ENCODE data around the gene IGFBP6.
"Not testable (repeated sequence)": the region's sequence is repeated elsewhere in the genome, so short reads cannot be mapped to it uniquely, and the experiment has no call there.

Gene IGFBP6

GRCh38 chr12:53093777-53094393 lies 3.6 kb upstream of the IGFBP6 start:
- FAIRE-seq = no peak
- no peak for DNase-seq (ENCODE audit: insufficient read length, low spot score)
- TF ChIP-seq POLR2A (IDR thresholded peaks at IDR 0.05; ENCODE audit: low read depth, low read length) = no peak

GRCh38 chr12:53094394-53094787 lies 3.1 kb upstream of the IGFBP6 start:
- no peak for FAIRE-seq
- DNase-seq (ENCODE audit: insufficient read length, low spot score) = no peak
- no peak for TF ChIP-seq POLR2A (IDR thresholded peaks at IDR 0.05; ENCODE audit: low read depth, low read length)

DNA sequence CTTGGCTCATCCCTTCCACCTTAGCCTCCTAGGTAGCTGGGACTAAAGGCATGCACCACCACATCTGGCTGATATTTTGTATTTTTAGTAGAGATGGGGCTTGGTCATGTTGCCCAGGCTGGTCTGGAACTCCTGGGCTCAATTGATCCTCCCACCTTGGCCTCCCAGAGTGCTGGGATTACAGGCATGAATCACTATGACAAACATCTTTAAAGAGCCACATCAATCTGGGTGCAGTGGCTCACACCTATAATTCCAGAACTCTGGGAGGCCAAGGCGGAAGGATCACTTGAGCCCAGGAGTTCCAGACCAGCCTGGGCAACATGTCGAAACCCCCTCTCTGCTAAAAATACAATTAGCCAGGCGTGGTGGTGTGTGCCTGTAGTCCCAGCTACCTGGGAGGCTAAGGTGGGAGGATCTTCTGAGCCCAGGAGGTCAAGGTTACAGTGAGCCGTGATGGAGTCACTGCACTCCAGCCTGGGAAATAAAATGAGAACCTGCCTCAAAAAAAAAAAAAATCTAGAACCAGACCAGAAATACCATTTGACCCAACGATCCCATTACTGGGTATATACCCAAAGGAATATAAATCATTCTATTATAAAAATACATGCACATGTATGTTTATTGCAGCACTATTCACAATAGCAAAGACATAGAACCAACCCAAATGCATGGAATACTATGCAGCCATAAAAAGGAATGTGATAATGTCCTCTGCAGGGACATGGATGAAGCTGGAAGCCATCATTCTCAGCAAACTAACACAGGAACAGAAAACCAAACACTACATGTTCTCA lies 2.5 kb upstream of the IGFBP6 start:
- not testable (repeated sequence) for FAIRE-seq; DNase-seq (ENCODE audit: insufficient read length, low spot score)

GRCh38 chr12:53095596-53095895 lies 1.9 kb upstream of the IGFBP6 start:
- FAIRE-seq = not testable (repeated sequence)

DNA sequence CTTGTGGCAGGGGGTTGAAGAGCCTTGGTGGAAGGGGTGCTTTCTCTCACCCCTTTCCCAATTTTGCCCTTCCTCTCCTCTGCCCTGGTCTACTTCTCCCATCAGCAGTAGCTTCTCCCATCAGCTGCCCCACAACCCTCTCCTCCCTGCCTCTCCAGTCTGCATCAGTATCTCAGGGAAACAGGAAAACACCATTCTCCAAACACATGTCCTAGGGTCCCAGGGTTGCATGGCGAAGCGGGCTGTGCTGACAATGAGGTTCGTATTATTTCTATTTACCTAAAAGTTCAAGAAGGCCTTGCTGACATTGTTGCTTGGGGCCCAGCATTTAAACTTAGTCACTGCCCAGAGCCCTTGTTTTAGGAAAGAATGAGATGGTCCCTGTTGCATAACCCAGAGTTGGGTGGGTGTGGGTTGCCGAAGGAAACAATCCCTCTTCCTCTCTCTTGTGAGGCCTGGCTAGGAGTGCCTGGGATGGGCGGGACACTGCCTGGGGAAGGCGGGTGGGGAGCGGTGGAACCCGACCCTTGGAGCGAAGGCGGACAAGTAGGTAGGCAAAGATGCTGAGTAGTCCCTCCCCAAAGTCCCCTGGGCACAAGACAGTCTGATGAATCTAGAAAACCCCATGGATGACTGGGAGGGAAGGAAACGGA lies 1.3 kb upstream of the IGFBP6 start:
- TF ChIP-seq POLR2A (IDR thresholded peaks at IDR 0.05; ENCODE audit: low read depth, low read length) = no peak
- DNase-seq (ENCODE audit: insufficient read length, low spot score) (no peak), FAIRE-seq (no peak)

More at GRCh38 chr12:53095596-53095895, 1.9 kb upstream of the IGFBP6 start:
- DNase-seq (ENCODE audit: insufficient read length, low spot score) = not testable (repeated sequence)

DNA sequence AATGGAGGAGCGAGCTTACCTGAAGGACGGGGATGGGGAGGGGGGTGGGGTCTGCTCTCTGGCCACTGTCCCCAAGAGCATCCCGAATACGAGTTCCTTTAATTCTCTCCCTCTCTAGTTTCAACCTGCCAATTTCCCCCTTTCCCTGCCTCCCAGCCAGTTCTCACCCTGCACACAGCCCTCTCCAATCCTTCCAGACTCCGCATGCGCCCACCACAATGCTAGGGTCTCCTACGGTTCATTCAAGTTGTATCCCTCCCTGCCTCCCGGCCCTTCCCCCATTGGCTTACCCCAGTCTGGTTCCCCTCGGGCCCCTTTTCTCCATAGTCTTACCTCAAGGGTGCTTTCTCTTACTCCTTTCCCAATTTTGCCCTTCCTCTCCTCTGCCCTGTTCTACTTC lies 708 bp upstream of the IGFBP6 start:
- no peak for DNase-seq (ENCODE audit: insufficient read length, low spot score)
- no peak for FAIRE-seq
- no peak for TF ChIP-seq POLR2A (IDR thresholded peaks at IDR 0.05; ENCODE audit: low read depth, low read length)

DNA sequence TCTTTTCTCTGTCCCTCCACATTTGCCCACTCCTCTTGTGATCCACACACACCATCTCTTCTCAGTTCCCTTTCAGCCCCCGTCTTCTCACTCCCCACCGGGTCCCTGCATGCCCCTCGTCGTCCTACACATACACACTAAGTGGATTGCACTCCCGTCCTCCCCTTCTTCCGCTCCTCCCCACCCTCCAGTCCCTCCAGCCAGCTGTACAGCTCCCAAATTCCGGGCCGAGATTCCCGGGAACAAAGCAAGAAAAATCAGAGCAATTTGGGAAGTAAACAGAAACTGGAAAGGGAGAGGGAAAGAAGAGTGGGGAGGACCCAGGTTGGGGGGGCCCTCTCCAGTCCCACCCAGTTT lies 282 bp upstream of the IGFBP6 start:
- FAIRE-seq = no peak
- no peak for TF ChIP-seq POLR2A (IDR thresholded peaks at IDR 0.05; ENCODE audit: low read depth, low read length)
- DNase-seq (ENCODE audit: insufficient read length, low spot score) = no peak

- peak; percentile 45; the same call in 1 of the 2 replicates for TF ChIP-seq POLR2A (IDR thresholded peaks at IDR 0.05; ENCODE audit: low read depth, low read length)
- FAIRE-seq (peak; percentile 67), DNase-seq (ENCODE audit: insufficient read length, low spot score) (peak; percentile 77)
These were observed 1.0 kb downstream of the IGFBP6 start for GRCh38 chr12:53098354-53098981.

- FAIRE-seq (no peak), DNase-seq (ENCODE audit: insufficient read length, low spot score) (peak; percentile 96)
- TF ChIP-seq POLR2A (IDR thresholded peaks at IDR 0.05; ENCODE audit: low read depth, low read length) = peak; percentile 21; the same call in 1 of the 2 replicates
These were observed 1.8 kb downstream of the IGFBP6 start for GRCh38 chr12:53099071-53099882.

DNA sequence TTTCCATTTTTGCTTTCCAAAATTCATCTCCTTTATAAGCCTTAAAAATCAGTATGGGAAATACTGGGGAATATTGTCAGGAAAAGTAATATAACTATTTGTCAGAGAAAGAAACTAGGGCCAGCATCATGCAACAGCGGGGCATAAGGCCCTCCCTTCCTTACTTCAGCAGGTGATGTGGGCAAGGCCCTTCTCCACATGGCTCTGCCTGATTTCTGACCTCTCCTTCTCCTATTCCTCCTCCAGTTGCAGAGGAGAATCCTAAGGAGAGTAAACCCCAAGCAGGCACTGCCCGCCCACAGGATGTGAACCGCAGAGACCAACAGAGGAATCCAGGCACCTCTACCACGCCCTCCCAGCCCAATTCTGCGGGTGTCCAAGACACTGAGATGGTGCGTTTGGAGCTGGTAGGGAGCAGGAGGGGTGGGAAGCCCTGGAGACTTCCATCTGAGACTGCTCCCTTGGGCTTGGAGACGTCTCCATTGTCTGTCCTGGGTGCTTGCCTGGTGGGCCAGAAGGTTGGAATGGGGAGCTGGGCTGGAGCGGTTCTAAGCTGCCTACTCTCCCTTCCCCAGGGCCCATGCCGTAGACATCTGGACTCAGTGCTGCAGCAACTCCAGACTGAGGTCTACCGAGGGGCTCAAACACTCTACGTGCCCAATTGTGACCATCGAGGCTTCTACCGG lies 3.1 kb downstream of the IGFBP6 start:
- TF ChIP-seq POLR2A (IDR thresholded peaks at IDR 0.05; ENCODE audit: low read depth, low read length) = no peak
- no peak for DNase-seq (ENCODE audit: insufficient read length, low spot score)
- FAIRE-seq = no peak

DNA sequence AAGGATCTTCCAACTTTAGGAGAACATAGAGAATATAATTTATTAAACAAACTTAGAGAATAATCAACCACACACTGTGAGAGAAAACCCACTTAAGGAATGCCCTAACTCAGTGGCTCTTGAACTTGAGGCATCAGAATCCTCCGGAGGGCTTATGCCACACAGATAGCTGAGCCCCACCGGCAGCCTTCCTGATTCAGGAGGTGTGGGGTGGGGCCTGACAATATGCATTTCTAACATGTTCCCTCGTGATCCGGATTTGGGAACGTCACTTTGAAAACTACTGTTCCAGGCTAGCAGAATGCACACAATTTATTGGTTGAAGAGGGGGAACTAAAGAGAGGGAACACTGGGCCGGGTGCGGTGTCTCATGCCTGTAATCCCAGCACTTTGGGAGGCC lies 3.8 kb downstream of the IGFBP6 start:
- TF ChIP-seq POLR2A (IDR thresholded peaks at IDR 0.05; ENCODE audit: low read depth, low read length) = no peak
- no peak for DNase-seq (ENCODE audit: insufficient read length, low spot score)
- FAIRE-seq = no peak

GRCh38 chr12:53101931-53102781 lies 4.7 kb downstream of the IGFBP6 start:
- TF ChIP-seq POLR2A (IDR thresholded peaks at IDR 0.05; ENCODE audit: low read depth, low read length) = no peak
- DNase-seq (ENCODE audit: insufficient read length, low spot score) = no peak
- FAIRE-seq = no peak

Measured in H54 (cell line).